ENCODE data around the gene CMAS. TPM values are rescaled to one million over a fixed set of nuclear protein-coding genes. Genes with fewer than 3 reads are reported as not detected.
A peak's percentile ranks its signal among the peaks of the same experiment; 100 is the strongest.

CMAS gene
- total RNA-seq, 2 experiments from 2014 or later, result 32.2 to 36.0 TPM

GRCh38 chr12:22032732-22033131, 13.3 kb upstream of the CMAS start:
- CTCF ChIA-PET, result no interaction called here
- no peak for DNase-seq
- Mint-ChIP-seq H3K36me3 (ENCODE audit: low read depth) (no peaks in the 10 kb centered on the region), H3K27me3 (no peaks in the 10 kb centered on the region), H3K4me1 (peaks cover 6% of the 10 kb centered on the region), H3K4me3 (no peak overlapping the region), H3K27ac (no peak overlapping the region), H3K9me3 (no peaks in the 10 kb centered on the region)
- POLR2A ChIA-PET, result no interaction called here

GRCh38 chr12:22034709-22035506, 11.1 kb upstream of the CMAS start:
- CTCF ChIA-PET, result interaction anchor here (0.7 kb wide), 1 partner anchor 598 kb away, joined by 4 read pairs; the partner anchor contains the start of gene PYROXD1
- Mint-ChIP-seq H3K4me3 (no peak overlapping the region), H3K27ac (no peak overlapping the region)

GRCh38 chr12:22037947-22038346, 8.1 kb upstream of the CMAS start:
- no peak for DNase-seq
- no peaks in the 10 kb centered on the region for H3K27me3 Mint-ChIP-seq
- no peaks in the 10 kb centered on the region for H3K36me3 Mint-ChIP-seq (ENCODE audit: low read depth)
- no peak overlapping the region for H3K4me3 Mint-ChIP-seq
- peaks cover 18% of the 10 kb centered on the region for H3K4me1 Mint-ChIP-seq
- no peaks in the 10 kb centered on the region for H3K9me3 Mint-ChIP-seq
- no peak overlapping the region for H3K27ac Mint-ChIP-seq
- POLR2A ChIA-PET, result no interaction called here
- CTCF ChIA-PET, result no interaction called here

More at GRCh38 chr12:22034709-22035506, 11.1 kb upstream of the CMAS start:
- H3K4me1 Mint-ChIP-seq, result peaks cover 6% of the 10 kb centered on the region
- H3K27me3 Mint-ChIP-seq, result no peaks in the 10 kb centered on the region
- POLR2A ChIA-PET, result interaction anchor here (0.6 kb wide), 1 partner anchor 340 kb away, joined by 8 read pairs; no protein-coding TSS in a partner anchor
- no peaks in the 10 kb centered on the region for H3K9me3 Mint-ChIP-seq
- no peaks in the 10 kb centered on the region for H3K36me3 Mint-ChIP-seq (ENCODE audit: low read depth)
- DNase-seq, result no peak

GRCh38 chr12:22038734-22039133, 7.3 kb upstream of the CMAS start:
- ChIA-PET POLR2A (no interaction called here), CTCF (no interaction called here)
- no peak overlapping the region for H3K4me3 Mint-ChIP-seq
- H3K4me1 Mint-ChIP-seq, result peaks cover 19% of the 10 kb centered on the region
- H3K36me3 Mint-ChIP-seq (ENCODE audit: low read depth), result no peaks in the 10 kb centered on the region
- H3K27ac Mint-ChIP-seq, result no peak overlapping the region
- no peak for DNase-seq
- no peaks in the 10 kb centered on the region for H3K9me3 Mint-ChIP-seq
- H3K27me3 Mint-ChIP-seq, result no peaks in the 10 kb centered on the region

GRCh38 chr12:22039361-22039760, 6.7 kb upstream of the CMAS start:
- H3K4me1 Mint-ChIP-seq, result peaks cover 18% of the 10 kb centered on the region
- H3K27ac Mint-ChIP-seq, result no peak overlapping the region
- H3K27me3 Mint-ChIP-seq, result no peaks in the 10 kb centered on the region
- ChIA-PET POLR2A (no interaction called here), CTCF (no interaction called here)
- no peak overlapping the region for H3K4me3 Mint-ChIP-seq
- H3K36me3 Mint-ChIP-seq (ENCODE audit: low read depth), result no peaks in the 10 kb centered on the region
- no peak for DNase-seq
- no peaks in the 10 kb centered on the region for H3K9me3 Mint-ChIP-seq

- peaks cover 3% of the 10 kb centered on the region for H3K36me3 Mint-ChIP-seq (ENCODE audit: low read depth)
- no peak overlapping the region for H3K27ac Mint-ChIP-seq
- peaks cover 28% of the 10 kb centered on the region for H3K4me1 Mint-ChIP-seq
- no peak overlapping the region for H3K4me3 Mint-ChIP-seq
- ChIA-PET POLR2A (no interaction called here), CTCF (no interaction called here)
- H3K27me3 Mint-ChIP-seq, result no peaks in the 10 kb centered on the region
- DNase-seq, result no peak
- no peaks in the 10 kb centered on the region for H3K9me3 Mint-ChIP-seq
Observed at GRCh38 chr12:22042976-22043669, 2.9 kb upstream of the CMAS start.

GRCh38 chr12:22043943-22044342, 2.1 kb upstream of the CMAS start:
- Mint-ChIP-seq H3K4me1 (peaks cover 33% of the 10 kb centered on the region), H3K27me3 (no peaks in the 10 kb centered on the region), H3K4me3 (no peak overlapping the region), H3K36me3 (ENCODE audit: low read depth) (peaks cover 8% of the 10 kb centered on the region), H3K9me3 (no peaks in the 10 kb centered on the region), H3K27ac (no peak overlapping the region)
- ChIA-PET CTCF (no interaction called here), POLR2A (no interaction called here)
- DNase-seq, result no peak

- Mint-ChIP-seq H3K27me3 (no peaks in the 10 kb centered on the region), H3K36me3 (ENCODE audit: low read depth) (peaks cover 13% of the 10 kb centered on the region), H3K27ac (no peak overlapping the region), H3K9me3 (no peaks in the 10 kb centered on the region), H3K4me3 (no peak overlapping the region), H3K4me1 (peaks cover 33% of the 10 kb centered on the region)
- POLR2A ChIA-PET, result no interaction called here
- CTCF ChIA-PET, result interaction anchor here (1.5 kb wide), 1 partner anchor 10 kb away, joined by 3 read pairs; no protein-coding TSS in a partner anchor
- DNase-seq, result no peak
Observed at GRCh38 chr12:22044391-22044790, 1.6 kb upstream of the CMAS start.

- H3K4me1 Mint-ChIP-seq, result peaks cover 43% of the 10 kb centered on the region
- POLR2A ChIA-PET, result no interaction called here
- peak overlapping the region; percentile 93 for H3K27ac Mint-ChIP-seq
- no peaks in the 10 kb centered on the region for H3K9me3 Mint-ChIP-seq
- DNase-seq, result no peak
- CTCF ChIA-PET, result interaction anchor here (0.8 to 1.7 kb wide), 2 partner anchors 288 to 406 kb away, joined by 3 to 4 read pairs; no protein-coding TSS in a partner anchor
- H3K4me3 Mint-ChIP-seq, result peak overlapping the region; percentile 95
- no peaks in the 10 kb centered on the region for H3K27me3 Mint-ChIP-seq
- H3K36me3 Mint-ChIP-seq (ENCODE audit: low read depth), result peaks cover 24% of the 10 kb centered on the region
Observed at GRCh38 chr12:22046968-22047390, 961 bp downstream of the CMAS start.

GRCh38 chr12:22047494-22047893, 1.5 kb downstream of the CMAS start:
- H3K4me1 Mint-ChIP-seq, result peaks cover 38% of the 10 kb centered on the region
- no peaks in the 10 kb centered on the region for H3K9me3 Mint-ChIP-seq

GRCh38 chr12:22048351-22049041, 2.5 kb downstream of the CMAS start:
- Mint-ChIP-seq H3K9me3 (no peaks in the 10 kb centered on the region), H3K27me3 (no peaks in the 10 kb centered on the region), H3K4me3 (no peak overlapping the region), H3K4me1 (peaks cover 34% of the 10 kb centered on the region), H3K27ac (no peak overlapping the region), H3K36me3 (ENCODE audit: low read depth) (peaks cover 26% of the 10 kb centered on the region)
- CTCF ChIA-PET, result no interaction called here
- DNase-seq, result no peak
- POLR2A ChIA-PET, result no interaction called here

More at GRCh38 chr12:22047494-22047893, 1.5 kb downstream of the CMAS start:
- ChIA-PET POLR2A (no interaction called here), CTCF (interaction anchor here (1.7 kb wide), 1 partner anchor 405 kb away, joined by 4 read pairs; no protein-coding TSS in a partner anchor)
- Mint-ChIP-seq H3K4me3 (peak overlapping the region; percentile 95), H3K36me3 (ENCODE audit: low read depth) (peaks cover 26% of the 10 kb centered on the region), H3K27ac (peak overlapping the region; percentile 22), H3K27me3 (no peaks in the 10 kb centered on the region)
- DNase-seq, result no peak

- DNase-seq, result no peak
- Mint-ChIP-seq H3K27ac (no peak overlapping the region), H3K27me3 (no peaks in the 10 kb centered on the region), H3K9me3 (no peaks in the 10 kb centered on the region), H3K4me3 (no peak overlapping the region), H3K4me1 (peaks cover 34% of the 10 kb centered on the region), H3K36me3 (ENCODE audit: low read depth) (peaks cover 26% of the 10 kb centered on the region)
- ChIA-PET POLR2A (no interaction called here), CTCF (interaction anchor here (0.5 kb wide), 1 partner anchor 383 kb away, joined by 3 read pairs; no protein-coding TSS in a partner anchor)
Observed at GRCh38 chr12:22050078-22050477, 4.1 kb downstream of the CMAS start.
